Esophagus muscularis mucosa (tissue), 3 donors: ENCODE results near the gene L3MBTL1.

Experiments used
- CTCF ChIP-seq, 3 experiments: fragments of 200-600 bp in 2 of 3; fragments of 450-650 bp in 1 of 3; sonication (generic) in 2 of 3; IDR thresholded peaks; one replicate each; pipeline ENCODE4 v1.5.1; 2017 to 2019; ENCODE audit warnings: antibody characterized with exemption in 3 of 3, mild to moderate bottlenecking in 2 of 3, moderate library complexity in 1 of 3
- POLR2AphosphoS5 ChIP-seq, 2 donors: sonication (generic); formaldehyde crosslinking; IDR thresholded peaks; one replicate each; pipeline ENCODE4 v1.6.1; 2017; ENCODE audit warnings: antibody characterized with exemption in 2 of 2

DNA sequence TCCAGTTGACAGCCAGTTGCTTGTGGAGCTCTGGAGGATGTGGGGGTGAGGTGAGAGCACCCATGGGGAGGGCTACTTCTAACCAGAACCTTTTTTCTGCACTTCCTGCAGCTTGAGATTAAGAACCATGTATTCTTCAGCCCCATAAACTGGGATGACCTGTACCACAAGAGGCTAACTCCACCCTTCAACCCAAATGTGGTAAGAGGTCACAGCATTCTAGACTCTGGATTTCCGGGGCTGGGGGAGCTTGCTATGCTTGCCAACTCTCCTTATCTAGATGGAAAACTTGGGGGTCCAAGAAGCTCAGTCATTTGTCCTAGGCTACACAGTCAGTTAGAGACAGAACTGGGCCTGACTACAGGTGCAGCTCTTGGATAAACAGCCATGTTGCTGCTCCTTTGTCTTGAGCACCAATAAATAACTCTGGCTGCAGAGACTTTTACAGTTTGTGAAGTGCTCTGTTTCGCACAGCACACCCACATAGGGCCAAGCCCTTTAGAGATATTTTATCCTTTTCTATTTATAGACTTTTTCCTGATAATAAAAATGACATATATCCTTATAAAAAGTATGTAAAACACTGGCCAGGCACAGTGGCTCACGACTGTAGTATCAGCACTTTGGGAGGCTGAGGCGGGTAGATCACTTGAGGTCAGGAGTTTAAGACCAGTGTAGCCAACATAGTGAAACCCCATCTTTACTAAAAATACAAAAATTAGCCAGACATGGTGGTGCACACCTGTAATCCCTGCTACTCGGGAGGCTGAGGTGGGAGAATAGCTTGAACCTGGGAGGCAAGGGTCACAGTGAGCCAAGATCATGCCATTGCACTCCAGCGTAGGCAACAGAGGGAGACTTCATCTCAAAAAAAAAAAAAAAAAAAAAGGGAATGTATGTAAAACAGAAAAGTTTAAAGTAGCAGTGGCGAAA lies 72.6 kb downstream of the L3MBTL1 start:
- TF ChIP-seq CTCF (IDR thresholded peaks at IDR 0.05) (no peak), POLR2AphosphoS5 (IDR thresholded peaks at IDR 0.05) (no peak)
